NCI-H774 (cell line): ENCODE measurements around the gene UHRF2.
"Not testable (repeated sequence)": the region's sequence is repeated elsewhere in the genome, so short reads cannot be mapped to it uniquely, and the experiment has no call there.

Source experiments
- DNase-seq: peaks from one replicate; lab custom pipeline; 2025; lab: John Stamatoyannopoulos, UW

UHRF2 gene

DNA sequence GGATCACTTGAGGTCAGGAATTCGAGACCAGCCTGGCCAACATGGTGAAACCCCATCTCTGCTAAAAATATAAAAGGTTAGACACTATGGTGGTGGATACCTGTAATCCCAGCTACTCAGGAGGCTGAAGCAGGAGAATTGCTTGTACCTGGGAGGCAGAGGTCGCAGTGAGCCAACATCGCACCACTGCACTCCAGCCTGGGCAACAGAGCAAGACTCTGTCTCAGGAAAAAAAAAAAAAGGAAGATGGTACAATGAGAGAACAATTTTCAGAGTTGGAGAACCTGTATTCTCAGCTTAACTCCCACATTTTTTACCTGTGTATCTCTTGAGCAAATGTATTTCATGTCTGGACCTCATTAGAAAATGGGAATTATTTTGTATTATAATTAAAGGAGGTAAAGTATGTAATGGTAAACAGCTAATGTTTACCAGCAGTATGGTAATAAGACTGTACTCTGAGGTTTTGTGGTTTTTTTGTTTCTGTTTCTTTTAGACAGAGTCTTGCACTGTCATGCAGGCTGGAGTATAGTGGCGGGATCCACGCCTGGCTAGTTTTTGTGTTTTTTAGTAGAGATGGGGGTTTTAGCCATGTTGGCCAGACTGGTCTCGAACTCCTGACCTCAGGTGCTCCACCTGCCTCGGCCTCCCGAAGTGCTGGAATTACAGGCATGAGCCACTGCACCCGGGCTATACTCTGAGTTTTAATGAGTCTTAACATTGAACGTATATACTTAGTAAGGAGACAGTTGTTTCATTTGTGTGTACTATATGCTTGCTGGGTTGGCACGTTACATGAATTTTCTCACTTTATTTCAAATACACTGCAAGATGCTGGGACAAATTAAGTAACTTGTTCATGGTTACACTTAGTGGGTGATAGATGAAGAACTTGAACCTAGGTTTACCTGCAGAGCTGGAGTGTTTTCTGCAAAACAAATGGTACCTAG, 16.2 kb downstream of the UHRF2 start:
- DNase-seq: no peak

DNA sequence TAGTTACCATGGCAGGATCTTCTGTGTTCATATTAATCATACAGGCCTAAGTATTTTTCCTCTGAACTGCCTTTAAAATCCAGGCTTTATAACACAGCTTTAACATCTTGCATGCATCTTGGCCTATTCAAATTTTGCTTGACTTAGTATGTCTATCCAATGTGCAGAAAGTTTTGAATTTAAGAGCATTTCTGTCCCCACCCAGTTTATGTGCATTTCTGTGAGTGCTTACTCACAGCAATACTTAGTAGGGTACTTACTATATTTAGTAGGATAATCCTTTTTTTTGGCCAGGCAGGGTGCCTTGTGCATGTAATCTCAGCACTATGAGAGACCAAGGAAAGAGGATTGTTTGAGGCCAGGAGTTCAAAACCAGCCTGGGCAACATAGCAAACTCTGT, 18.0 kb downstream of the UHRF2 start:
- no peak for DNase-seq

DNA sequence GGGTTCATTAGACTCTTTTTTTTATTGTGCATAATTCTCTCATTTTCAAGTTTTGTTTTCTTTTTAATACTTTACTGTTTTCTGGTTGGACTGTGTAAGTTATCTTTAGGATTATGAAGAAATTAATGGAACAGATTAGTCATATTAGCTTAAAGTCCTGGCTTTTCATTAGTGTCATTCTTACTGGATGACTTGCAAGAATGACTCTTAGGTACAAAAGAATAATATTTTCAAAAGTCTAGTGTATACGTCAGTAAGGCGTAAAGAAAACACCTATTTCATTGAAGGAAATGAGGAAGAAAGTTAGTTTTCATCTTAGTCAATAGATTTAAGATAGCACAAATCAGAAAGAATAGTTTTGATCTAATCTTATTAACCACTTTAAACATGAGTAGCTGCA, 20.4 kb downstream of the UHRF2 start:
- DNase-seq: no peak

DNA sequence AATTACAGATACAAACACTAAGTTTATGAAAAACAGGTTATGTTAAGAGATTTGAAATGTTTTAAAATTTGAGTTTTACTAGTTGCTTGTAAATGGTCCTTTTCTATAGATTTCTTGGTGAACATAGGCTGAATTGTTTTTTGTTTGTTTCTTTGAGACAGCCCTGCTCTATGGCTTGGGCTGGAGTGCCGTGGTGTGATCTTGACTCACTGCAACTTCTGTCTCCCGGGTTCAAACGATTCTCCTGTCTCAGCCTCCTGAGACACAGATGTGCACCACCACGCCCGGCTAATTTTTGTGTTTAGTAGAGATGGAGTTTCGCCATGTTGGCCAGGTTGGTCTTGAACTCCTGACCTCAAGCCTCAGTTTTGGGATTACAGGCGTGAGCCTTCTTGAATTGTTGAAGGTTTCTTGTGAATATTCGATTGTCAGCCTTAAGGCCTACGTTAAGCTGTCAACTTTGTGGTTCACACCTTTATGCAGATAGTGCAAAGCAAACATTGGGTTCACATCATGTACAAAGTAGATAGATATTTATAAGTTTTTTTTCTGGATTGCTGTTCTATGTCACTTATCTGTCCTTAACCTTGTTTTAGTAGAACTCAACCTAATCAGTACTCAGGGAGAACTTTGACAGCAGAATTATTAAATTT, 26.2 kb downstream of the UHRF2 start:
- DNase-seq: no peak

DNA sequence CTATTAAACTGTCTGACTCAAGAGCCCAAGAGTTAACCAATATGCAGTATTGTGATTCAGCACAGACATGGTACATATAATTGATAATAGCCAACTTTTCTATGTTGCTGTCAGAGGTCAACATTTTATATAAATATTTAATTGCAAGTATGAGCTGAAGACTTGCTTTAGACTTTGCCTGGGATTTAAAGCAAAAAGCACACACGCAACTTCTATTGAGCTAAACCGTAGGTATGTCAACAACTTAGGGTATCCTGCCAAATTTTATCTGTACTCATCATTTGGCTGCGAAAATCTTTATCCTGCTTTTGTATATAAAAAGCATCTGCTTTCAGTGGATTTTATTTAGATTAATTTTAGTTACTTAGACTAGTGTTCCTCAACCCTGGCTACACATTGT, 27.4 kb downstream of the UHRF2 start:
- DNase-seq: no peak

DNA sequence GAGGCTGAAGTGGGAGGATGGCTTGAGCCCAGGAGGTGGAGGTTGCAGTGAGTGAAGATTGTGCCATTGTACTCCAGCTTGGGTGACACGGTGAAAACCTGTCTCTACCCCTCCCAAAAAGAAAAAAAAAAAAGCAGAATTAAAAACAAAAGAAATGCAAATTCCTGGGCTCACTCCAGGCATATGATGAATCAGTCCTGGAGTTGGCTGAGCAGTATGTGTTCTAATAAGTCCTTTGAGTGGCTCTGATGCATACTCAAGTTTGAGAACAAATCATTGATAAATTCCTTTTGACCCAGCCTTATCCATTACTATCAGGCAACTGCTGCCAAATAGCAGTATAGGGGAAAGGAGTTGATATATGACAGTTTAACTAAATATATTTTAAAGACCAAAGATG, 28.3 kb downstream of the UHRF2 start:
- no peak for DNase-seq

DNA sequence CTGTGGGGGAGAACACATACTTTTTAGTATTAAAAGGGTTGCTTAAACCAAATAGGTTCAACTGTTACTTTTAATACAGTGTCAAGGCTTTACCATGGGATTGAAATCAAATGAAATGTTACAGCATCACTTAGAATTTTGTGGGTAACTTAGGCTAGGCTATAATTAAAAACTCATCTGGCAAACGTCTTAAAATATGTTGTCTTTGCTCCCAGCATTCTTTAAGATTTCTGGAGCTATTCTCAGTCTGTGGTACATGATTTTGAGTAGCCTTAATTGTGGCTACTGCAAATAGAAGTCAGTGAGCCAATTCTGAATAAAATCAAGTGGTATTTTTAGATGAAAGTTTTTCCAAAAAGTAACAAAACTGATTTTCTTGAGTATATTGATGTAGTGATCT, 30.7 kb downstream of the UHRF2 start:
- DNase-seq: no peak

DNA sequence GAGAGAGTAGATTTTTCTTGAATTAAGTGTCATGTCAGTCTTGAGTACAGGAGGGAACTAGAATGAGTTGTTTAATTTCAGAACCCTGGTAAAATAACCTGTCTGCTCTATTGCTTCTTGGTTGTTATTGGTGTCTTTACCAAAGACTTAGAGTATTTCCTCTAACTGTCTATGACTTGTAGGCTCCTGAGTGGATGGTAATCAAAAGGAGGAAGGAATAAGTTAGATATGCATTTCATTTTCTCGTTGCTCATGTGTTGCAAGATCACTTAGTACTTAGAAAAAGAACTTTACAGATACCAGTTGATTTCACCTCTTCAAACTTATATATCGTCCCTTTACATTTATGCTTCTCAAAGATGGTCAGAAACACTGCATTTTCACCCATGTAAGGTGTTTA, 31.1 kb downstream of the UHRF2 start:
- DNase-seq: no peak

DNA sequence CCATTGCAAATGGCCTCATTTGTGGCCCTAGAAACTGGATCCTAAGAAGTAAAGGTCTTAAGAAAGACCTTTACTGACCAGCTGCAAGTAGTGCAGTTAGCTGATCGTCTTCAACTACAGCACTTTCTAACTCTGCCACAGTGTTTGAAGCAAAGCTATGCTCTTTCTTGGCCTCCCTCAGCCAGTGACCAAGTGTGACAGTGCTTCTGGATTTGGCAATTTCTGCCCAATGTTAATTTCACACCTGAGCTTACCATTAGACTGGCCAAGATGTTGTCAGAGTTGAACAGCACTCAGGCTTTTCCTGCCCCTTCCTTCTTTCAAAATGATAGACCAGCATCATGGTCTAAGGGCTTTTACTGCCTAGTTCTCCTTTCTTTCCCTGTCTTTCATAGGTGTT, 36.1 kb downstream of the UHRF2 start:
- no peak for DNase-seq

DNA sequence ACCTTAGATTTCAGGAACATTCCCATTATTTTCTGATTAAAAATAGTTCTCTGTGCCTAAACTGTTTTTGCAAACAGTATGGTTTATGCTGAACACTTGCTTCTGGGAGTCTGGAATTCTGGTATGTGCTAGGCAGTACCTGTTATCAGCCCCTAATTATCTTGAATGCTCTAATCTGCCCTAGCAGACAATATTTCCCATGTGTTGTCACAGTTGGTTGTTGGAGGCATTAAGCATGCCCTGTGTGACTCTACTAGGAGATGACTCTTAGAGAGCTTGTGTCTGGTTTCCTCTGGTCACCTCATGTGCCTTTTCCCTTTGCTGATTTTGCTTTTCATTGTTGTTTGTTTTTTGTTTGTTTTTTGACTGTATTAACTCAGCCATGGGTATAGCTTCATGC, 36.6 kb downstream of the UHRF2 start:
- DNase-seq: no peak

DNA sequence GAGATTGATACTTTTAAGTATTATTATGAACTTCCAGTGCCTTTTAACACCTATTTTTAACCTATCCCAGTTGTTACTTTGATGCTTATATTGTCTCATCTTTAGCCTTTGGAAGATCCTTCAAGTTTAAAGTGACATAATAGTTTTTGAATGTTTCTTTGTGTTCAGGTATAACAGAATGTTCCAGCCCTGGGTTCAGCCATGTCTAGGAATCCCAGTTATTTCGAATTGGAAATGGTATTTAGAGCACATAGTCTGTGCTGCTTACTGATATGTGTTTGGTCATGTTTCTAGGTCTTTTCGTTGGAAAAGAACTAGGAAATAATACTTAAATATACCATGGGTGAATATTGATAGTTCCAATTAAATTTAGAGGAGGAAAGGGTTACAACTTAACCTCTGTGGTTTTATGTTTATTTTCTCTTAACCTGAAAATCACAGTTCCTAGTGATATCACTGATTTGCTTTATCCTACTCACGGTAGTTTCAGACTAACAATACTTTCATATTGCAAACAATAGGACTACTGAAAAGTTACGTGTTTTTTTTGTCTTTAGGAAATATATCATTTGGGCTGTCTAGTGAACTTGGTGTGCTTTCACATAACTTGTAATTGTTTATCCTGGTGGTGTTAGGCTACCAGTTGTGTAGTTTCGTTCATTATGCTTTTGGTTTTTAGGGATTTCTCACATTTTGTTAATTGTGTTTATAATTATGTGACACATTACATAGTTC, 37.8 kb downstream of the UHRF2 start:
- DNase-seq: no peak

DNA sequence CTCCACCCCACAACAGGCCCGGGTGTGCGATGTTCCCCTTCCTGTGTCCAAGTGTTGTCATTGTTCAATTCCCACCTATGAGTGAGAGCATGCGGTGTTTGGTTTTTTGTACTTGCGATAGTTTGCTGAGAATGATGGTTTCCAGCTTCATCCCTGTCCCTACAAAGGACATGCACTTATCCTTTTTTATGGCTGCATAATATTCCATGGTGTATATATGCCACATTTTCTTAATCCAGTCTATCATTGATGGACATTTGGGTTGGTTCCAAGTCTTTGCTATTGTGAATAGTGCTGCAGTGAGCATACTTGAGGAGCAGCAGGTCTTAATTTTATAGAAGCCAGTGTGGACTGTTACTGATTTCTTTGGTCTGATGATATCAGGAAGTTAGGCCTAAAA, 42.3 kb downstream of the UHRF2 start:
- DNase-seq: not testable (repeated sequence)

DNA sequence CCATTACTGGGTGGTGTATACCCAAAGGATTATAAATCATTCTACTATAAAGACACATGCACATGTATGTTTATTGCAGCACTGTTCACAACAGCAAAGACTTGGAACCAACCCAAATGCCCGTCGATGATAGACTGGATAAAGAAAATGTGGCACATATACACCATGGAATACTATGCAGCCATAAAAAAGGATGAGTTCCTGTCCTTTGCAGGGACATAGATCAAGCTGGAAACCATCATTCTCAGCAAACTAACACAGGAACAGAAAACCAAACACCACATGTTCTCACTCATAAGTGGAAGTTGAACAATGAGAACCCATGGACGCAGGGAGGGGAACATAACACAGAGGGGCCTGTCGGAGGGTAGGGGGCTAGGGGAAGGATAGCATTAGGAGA, 45.7 kb downstream of the UHRF2 start:
- DNase-seq: not testable (repeated sequence)

DNA sequence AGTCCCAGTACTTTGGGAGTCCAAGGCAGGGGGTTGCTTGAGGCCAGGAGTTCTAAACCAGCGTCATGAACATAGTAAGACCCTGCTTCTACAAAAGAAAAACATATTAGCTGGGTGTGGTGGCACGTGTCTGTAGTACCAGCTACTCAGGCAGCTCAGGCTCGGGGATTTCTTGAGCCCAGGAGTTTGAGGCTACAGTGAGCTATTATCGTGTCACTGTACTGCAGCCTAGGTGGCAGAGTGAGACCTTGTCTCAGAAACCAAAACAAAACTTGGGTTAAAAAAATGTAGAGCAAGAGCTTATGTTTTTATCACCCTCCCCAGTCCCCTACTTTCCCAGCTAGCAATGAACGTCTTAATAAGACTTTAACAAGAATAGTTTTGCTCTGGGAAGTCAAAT, 46.7 kb downstream of the UHRF2 start:
- no peak for DNase-seq

DNA sequence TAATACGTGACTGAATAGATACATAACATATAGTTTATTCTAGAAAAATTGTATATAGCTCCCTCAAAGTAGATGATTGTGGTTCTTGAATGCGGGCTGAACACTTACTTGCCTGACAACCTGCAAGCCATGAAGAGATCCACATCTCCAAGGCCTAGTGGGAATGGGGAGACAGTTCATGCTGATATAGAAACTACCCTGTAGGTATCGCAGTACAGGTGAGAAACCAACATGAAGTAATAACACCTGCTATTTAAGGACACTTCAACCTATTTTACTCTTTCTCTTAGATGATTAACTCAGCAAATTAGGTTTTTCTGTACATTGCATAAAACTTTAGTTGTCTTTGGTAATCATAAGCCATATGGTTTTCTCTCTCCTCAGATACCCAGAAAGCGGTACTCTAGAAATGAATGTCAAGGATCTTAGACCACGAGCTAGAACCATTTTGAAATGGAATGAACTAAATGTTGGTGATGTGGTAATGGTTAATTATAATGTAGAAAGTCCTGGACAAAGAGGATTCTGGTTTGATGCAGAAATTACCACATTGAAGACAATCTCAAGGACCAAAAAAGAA, 47.3 kb downstream of the UHRF2 start:
- no peak for DNase-seq

DNA sequence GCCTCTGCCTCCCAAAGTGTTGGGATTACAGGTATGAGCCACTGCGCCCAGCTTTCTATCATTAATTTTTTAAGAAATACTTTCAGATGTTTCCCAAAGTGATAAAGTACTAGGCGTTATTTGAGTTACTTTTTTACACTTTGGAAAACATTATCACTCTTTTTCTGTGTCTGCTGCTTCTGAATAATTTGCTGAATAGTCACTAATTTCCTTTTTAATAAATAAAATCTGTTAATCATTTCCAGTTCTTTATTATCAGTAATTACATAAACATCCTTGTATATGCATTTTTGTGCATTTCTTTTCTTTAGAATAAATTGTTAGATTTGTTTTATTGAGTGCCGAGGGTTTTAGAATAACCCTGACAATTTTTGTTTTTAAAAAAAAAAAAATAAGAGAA, 48.6 kb downstream of the UHRF2 start:
- no peak for DNase-seq

DNA sequence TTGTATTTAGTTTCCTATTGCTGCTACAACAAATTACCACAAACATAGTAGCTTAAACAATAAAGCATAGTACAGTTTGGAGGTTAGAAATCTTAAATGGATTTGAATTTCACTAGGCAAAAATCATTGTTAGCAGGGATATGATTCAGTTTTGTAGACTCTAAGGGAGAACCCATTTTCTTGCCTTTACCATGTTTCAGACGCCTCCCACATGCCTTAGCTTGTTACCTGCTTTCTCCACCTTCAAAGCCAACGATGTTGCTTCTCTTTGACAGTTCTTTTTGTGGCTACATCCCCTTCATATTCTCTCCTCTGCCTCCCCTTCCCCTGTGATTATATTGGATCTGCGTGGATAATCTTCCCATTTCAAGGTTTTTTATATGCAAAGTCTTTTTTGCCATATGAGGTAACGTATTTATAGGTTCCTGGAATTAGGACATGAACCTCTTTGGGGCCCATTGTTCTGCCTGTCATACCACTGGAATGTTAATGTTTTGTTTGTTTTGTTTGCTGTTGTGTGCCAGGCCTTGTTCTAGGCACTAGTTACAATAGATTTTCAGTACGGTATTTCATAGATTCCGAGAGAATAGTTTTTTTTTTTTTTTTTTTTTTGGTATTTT, 54.1 kb downstream of the UHRF2 start:
- DNase-seq: no peak

DNA sequence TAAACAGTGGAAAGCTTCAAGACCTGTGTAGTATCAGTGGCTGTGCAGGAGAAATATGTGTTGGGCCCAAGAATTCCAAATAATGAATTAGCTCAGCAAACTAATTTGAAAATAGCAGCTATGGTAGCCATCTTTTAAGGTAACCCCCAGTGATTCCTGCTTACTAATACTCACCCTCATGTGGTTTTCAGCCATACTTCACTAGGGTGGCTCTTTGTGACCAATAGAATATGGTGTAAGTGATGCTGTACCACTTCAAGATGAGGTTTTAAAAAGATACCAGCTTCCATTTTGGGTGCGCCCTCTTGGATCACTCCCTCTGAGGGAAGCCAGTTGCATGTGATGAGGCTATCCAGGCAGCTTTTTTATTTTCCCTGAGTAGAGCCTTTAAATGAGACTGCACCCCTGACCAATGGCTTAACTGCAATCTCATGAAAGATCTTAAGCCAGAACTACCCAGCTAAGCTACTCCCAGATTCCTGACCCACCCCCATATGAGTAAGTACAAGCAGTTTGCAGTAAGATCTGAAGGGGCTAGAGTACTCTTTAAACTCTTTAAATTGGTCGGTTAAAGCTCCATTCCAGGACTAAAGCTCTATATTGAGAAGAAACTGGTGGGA, 58.3 kb downstream of the UHRF2 start:
- no peak for DNase-seq

DNA sequence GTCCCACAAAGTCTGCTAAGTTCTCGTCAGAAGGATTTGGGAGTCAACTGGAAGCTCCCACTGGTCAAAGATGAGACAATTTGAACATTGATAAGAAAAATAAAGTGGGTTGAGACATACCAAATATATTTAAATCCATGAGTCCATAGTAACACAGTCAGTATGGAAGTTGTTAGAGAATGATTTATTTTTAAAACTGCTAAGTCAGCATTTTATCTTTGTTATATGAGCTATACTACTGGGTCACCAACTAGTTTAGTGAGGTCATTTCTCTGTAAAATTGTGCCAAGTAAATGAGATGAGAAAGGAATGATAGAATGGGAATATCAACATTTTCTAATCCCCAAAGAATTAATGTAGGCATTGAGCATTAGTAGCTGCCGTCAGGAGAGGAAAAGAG, 60.2 kb downstream of the UHRF2 start:
- DNase-seq: no peak

DNA sequence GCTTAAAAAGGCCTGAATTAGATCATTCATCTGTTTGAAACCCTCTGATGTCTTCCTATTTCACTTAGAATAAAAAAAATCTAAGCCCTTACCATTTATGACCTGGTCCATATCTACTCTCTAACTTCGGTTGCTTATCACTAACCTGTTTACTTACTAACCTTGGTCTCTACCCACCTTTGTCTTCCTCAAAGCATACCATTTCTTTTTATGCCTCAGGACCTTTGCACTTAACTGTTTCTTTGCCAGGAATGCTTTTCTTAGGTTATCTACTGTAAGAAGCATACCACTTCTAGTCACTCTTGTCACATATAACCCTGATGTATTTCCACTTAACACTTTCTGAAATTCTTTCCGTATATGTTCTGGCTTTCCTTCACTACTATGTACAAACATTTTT, 67.0 kb downstream of the UHRF2 start:
- no peak for DNase-seq

DNA sequence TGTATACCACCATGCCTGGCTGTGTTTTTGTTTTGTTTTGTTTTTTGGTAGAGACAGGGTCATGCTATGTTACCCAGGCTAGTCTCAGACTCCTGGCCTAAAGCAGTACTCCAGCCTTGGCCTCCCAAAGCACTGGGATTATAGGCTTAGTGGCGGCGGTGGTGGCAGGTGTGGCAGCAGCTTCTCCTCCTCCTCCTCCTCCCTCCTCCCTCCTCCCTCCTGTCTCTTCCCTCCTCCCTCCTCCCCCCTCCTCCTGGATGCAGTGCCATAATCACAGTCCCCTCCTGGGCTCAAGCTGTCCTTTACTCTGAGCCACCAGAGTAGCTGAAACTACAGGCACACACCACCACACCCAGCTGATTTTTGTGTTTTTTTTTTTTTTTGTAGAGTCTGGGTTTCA, 71.2 kb downstream of the UHRF2 start:
- no peak for DNase-seq

DNA sequence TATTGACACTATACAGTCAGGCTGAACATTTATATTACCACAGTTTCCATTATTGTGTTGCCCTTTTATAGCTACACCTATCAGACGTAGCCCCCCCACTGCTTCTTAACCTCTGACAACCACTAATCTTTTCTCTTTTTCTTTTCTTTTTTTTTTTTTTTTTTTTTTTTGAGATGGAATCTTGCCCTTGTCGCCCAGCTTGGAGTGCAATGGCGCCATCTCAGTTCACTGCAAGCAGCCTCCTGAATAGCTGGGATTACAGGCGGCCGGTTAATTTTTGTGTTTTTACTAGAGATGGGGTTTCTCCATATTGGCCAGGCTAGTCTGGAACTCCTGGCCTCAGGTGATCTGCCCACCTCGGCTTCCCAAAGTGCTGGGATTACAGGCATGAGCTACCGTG, 75.4 kb downstream of the UHRF2 start:
- DNase-seq: no peak
